SW480 (cell line): ENCODE measurements around the gene BICRA.

Source experiments
- DNase-seq: peaks from one replicate; pipeline ENCODE4 v3.0.0-alpha.2; 2016; ENCODE audit warnings: low spot score

BICRA gene

DNA sequence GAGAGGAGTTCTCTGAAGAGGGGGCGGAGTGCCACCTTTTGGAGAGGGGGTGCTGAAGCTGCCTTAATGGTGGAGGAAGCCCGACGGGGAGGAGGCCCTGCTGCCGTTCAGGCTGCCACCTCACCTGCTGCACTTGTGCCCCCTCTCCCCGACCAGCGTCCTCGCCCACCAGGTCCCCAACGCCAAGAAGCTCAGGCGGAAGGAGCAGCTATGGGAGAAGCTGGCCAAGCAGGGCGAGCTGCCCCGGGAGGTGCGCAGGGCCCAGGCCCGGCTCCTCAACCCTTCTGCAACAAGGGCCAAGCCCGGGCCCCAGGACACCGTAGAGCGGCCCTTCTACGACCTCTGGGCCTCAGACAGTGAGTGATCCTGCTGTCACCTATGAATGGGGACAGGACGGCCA, 141.8 kb downstream of the BICRA start:
- no peak for DNase-seq

DNA sequence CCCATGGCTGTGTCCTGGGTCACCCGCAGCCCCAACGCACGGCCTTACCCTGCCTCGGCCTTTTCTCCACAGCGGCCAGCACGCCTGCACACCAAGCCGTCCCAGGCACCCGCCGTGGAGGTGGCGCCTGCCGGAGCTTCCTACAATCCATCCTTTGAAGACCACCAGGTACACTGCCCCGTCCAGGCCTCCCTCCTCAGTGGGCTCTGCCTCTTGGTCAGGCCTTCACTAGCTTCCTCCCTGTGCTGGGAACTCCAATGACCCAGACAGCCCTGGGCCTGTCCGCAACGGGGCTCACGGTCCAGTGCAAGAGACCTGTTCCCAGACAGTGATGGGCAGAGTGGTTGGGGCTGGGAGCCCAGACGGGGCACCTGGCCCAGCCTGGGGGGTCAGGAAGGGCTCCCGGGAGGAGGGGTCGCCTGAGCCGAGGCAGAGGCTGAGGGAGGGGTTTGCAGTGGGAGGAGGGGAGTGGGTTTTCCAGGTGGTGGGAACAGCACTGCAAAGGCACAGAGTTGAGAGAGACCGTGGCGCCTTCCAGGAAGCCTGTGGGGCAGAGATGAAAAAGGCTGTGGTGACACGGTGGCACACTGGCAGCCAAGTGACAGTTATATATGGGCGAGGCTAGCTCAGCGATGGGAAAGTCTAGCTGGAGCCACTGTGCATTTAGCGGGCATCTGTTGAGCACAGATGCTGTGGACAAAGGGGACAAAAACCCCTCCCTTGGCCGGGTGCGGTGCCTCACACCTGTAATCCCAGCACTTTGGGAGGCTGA, 143.7 kb downstream of the BICRA start:
- DNase-seq = no peak
